GM18861 (cell line): ENCODE results near the gene OPN5.
"Not testable (repeated sequence)": the region's sequence is repeated elsewhere in the genome, so short reads cannot be mapped to it uniquely, and the experiment has no call there.

Experiments
- ATAC-seq: cut with Tn5 transposase; IDR thresholded peaks from one replicate; pipeline ENCODE4 v1.9.1; 2021; ENCODE audit not compliant: unreplicated experiment

The OPN5 gene, protein sequence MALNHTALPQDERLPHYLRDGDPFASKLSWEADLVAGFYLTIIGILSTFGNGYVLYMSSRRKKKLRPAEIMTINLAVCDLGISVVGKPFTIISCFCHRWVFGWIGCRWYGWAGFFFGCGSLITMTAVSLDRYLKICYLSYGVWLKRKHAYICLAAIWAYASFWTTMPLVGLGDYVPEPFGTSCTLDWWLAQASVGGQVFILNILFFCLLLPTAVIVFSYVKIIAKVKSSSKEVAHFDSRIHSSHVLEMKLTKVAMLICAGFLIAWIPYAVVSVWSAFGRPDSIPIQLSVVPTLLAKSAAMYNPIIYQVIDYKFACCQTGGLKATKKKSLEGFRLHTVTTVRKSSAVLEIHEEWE

DNA sequence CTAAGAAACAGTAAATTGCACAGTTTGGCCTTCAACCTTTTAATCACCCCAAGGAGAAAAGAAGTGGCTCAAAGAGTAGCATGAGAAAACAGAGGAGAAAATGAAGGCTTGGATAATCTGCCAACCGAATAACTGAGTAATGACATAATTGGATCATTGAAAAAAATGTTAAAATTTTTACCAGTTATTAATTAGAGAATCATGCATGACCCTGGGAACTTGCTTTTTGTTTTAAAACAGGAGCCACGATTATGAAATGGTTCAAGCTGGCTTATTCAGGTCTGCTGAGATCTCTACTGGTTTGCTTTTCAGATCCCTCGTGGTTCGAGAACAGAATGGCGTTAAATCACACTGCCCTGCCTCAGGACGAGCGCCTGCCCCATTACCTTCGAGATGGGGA, at the start of gene OPN5:
TSS of gene OPN5 (plus strand) at position 301 of the 400 bp plus-strand sequence. CDS start at position 336, 35 bp downstream.
- no peak for ATAC-seq

DNA sequence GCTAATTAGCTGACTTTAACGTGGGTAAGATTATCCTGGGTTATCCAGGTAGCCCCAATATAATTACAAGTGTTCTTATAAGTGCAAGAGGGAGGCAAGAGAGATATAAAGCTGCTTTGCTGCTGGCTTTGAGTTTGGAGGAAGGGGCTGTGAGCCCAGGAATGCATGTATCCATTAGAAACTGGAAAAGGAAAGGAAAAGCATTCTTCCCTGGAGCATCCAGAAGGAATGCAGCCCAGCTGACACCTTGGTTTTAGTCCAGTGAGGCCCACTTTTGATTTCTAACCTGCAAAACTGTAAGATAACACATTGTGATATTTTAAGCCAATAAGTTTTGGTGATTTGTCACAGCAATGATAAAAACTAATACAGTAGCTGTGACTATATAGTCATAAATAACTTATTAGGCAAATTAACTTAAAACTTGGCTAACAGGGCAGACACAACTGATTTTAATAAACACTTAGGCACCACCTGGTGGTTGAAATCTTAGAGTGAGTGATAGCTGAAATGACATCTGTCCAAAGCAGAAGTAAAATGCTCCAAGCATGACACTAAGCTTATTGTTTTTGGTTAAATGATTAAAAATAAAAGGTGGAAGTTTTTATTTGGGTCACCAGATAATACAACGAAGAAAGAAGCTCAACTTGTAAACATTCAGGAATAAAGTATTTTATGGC, 47.8 kb upstream of the OPN5 start:
- peak; percentile 85 for ATAC-seq

DNA sequence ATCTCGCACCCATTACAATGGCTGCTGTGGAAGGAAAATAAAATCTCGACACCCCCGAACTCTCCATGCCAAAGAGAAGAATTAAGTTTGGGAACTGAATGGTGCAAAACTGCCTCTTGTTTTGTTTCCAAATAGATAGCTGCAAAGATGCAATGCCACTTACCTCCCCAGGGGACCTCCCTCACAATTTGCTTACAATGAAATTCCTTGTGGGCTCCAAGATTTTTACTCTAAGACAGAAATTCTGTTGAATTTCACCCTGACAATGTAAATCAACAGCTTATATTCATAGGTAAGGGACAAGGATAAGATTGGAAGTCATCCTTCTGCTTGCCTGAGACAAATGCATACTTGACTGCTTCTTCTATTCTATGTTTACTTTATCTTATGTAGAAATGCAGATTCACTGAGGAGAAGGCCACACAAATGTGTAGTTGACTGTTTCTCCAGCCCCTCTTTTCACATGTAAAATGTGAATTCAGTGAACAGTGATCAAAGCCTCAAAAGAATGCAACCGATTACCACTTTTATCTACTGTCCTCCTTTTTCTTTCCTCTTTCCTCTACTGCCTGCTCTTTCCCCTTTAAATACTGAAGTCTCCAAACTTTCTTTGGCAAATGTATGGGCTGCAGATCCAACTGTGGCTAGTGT, 46.9 kb upstream of the OPN5 start:
- no peak for ATAC-seq

DNA sequence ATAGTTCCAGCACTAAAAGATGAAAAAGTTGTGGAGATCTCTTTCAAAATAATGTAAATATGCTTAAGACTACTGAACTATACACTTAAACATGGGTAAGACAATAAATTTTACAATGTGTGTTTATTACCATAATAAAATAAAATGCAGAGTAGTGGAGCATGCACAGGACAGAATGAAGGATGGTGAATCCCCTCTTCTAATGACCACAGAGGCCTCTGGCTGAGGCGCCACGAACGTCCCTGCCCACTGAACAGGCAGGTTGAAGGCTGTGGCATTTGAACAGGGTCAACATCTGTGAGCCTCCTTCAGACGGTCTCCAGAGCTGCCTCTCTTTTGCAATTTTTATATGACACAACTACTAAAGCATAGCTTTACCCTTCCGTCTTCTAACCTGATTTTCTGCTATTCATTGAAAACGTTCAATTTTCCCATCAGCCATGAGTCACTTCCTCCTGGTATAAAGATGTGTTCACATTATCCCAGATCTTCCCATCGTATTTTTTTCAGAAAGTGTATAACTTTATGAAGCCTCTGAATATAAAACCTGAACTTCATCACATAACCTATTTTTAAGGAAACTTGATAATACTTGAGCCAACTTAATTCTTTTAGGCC, 45.6 kb upstream of the OPN5 start:
- ATAC-seq: no peak

DNA sequence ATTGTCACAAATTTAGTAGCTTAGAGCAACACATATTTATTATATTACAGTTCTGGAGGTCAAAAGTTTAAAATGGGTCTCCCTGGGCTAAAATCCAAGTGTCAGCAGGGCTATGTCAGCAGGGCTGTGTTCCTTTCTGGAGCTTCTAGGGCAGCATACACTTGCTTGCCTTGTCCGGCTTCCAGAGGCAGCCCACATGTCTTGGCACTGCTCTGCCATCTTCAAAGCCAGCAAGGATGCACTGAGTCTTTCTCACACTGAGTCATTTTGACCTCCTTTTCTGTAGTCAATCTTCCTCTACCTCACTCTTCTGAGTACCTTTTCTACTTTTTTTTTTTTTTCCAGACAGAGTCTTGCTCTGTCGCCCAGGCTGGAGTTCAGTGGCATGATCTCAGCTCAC, 44.4 kb upstream of the OPN5 start:
- ATAC-seq: no peak

DNA sequence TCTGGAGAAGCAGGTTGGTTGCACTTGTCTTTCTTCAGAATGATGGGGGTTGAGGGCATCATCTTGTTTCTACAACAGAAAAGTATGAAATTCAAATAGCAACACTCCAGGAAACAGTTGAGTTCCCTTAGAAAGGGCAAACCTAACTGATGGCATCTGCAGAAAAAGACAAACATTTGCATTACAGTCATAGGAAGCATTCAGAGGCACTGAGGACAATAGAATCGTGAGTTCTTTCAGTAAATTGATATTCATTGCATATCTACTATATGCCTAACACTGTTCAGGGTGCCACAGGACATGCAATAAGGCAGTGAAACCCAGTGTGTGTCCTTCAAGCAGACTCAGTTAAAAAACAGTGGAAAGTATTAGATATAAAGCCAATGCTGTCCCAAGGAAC, 41.1 kb upstream of the OPN5 start:
- no peak for ATAC-seq

DNA sequence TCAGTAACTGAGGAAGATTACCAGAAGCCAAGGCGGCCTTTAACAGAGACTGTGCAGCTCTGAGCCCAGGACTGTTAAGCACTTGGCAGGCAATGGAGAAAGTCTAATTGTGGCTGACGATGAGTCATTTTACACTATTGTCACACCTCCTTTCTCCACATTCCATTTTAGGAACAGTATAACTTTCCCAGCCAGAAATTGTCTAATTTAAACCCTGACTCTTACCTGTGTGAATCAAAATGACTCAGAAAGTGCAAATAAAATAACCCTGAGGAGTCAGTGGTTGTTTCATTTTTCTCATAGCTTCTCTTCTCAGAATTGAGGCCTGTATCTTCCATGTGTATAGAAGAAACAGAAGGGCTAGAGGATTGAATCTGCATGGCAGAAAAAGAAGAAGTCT, 40.0 kb upstream of the OPN5 start:
- ATAC-seq: no peak

DNA sequence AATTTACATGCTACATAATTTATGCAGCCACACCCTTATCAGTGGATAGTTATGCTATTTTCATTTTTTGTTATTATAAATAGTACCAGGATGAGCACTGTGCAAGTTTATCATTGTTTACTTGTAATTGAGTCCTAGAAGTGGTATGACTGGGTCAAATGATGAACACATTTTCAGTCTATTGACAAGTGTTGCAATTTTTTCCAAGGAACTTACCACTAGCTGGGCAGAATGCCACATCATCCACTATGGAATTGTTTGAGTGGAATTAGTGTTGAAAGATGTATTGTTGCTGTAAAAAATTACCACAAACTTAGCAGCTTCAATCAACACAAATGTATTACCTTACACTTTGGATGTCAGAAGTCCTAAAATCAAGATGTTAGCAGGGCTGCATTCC, 38.1 kb upstream of the OPN5 start:
- no peak for ATAC-seq

DNA sequence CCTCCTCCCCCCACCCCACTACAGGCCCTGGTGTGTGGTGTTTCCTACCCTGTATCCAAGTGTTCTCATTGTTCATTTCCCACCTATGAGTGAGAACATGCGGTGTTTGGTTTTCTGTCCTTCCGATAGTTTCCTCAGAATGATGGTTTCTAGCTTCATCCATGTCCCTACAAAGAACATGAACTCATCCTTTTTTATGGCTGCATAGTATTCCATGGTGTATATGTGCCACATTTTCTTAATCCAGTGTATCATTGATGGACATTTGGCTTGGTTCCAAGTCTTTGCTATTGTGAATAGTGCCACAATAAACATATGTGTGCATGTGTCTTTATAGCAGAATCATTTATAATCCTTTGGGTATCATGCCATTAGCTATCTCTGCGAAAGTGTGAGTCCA, 36.6 kb upstream of the OPN5 start:
- ATAC-seq: not testable (repeated sequence)

DNA sequence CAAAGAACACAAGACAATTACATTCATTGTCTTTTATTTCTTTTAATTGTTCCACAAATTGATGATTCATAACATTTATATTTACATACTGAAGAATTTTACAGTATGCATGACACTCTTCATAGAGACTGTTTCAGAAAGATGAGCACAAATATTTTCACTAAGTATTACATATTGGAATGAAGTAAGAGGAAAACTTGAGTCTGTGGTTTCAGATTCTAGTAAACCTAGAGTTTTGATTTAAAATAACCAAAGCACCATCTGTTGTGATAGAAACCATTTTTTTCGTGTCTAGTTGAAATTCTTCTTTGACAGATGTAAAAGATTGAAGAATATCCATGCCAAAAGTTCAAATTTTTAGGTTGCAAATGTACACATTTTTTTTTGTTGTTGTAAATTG, 32.1 kb upstream of the OPN5 start:
- no peak for ATAC-seq

DNA sequence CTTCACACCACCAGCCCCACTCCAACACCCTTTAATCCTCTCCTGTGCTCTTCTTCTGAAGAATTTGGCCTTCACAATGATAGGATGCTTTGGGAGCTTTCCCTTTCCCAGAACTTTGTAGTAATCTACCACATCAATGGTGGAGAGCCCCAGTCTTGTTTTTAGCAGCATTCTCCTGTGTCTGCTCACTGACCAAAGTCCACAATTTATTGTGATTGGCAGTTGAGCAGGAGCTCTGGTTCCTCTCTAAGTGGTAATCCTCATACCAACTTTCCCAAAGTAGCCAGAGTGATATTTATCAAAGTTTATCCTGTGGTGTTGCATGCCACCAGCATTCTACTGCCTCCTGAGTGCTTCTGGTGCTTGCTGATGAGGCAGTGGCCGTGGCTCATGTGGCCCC, 29.0 kb upstream of the OPN5 start:
- ATAC-seq: no peak

DNA sequence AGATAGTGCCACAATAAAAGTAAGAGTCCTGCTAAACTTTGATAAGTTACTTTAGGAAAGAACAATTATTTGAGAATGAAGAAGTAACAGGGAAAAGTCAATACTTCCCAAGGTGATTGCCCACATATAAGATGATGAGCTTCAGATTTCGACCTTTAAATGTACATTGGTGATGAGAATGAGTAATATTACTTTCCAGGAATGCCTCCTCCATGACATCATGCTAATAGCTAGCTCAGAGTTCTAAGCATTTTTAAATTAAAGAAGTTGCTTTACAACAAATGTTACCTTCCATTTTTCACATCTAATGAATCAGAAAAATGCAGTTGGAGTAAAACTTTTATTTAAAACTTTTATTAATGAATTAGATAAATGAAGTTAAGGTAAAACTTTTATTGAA, 22.5 kb upstream of the OPN5 start:
- no peak for ATAC-seq

DNA sequence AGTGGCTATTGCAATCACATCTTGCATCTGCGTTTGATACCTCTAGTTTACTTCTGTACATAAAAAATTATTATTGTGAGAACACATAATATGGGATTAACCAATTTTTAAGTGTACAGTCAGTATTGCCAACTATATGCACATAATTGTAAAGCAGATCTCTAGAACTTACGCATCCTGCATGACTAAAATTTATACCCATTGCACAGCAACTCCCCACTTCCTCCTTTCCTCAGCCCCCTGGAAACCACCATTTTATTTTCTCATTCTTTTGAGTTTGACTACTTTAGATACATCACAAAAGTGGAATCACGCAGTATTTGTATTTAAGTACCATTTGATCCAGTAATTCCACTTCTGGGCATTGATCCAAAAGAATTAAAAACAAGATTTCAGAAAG, 19.3 kb upstream of the OPN5 start:
- ATAC-seq: no peak

DNA sequence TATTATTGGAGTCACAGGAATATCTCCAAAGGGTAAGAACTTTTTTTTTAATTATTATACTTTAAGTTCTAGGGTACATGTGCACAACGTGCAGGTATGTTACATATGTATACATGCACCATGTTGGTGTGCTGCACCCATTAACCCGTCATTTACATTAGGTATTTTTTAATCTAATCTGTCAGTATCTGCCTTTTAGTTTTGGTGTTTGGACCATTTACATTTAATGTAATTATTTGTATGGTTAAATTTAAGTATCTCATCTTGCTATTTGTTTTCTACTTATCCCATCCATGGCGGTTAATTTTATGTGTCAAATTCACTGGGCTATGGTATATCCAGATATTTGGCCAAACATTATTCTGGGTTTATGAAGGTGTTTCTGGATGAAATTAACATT, 15.4 kb upstream of the OPN5 start:
- ATAC-seq: no peak

DNA sequence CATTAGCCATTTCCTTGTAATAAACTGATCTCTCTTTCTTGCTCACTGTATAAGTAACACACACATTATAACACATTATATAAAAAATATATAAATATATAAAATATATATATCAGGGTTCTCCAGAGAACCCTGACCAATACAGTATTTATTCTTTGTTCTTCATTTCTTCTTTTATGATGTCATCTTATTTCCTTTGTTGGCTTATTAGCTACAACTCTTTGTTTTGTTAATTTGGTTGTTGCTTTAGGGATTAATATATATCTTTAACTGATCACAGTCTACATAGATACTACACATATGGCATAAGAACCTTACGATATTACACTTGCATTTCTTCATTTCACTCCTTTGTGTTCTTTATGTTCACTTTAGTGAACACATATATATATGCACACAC, 14.7 kb upstream of the OPN5 start:
- ATAC-seq: no peak

DNA sequence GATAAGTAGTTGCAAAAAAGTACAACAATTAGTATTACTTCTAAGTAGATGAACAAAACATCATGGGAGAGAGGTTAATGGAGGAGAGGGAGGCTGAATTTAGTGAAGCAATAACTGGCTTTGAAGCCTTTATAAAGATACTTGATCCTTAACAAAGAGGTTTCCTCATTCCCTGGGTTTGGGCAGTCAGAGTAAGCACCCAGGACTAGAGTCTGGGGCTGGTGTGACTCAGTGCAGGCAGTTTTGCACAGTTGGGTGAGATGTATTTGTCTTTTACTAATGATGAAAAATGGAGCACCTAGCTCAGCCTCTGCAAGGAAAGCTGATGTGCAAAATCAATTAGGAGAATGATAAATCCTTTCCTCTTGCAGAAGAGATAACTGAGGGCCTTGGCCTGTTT, 11.8 kb upstream of the OPN5 start:
- ATAC-seq: no peak

DNA sequence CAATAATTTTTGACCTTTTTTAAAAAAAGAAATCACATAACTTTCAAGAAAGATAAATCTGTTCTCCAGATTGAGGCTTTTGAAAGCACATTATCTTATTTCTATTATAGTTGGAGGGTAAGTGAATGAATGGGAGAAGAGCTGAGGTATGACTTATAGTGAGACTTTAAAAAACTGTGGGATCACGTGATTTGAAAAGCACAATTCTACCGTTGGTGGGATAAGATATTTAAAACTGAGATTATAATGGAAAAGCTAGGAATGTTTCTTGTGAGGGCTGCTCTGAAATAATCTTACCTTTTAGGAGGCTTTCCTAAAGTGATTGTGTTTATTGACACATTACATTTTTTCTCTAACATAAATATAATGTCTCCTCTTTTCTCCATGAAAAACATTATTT, 9.5 kb upstream of the OPN5 start:
- ATAC-seq: no peak

DNA sequence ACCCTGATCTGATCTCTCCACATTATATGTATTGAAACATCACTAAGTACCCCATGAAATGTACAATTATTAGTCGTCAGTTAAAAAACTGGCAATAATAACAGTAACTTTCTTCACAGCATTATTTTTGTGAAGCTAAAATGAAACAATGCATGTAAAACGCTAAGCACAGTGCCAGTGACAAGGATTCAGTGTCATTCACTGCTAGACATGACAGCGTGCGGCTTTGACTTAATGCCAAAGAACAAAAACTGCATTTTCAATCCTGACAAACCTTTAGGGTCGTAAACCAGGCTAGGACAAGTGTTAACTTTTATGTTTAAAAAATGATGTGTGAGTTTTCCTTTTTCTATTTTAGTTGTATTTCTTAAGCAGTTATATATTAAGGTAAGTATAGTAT, 8.8 kb upstream of the OPN5 start:
- no peak for ATAC-seq

DNA sequence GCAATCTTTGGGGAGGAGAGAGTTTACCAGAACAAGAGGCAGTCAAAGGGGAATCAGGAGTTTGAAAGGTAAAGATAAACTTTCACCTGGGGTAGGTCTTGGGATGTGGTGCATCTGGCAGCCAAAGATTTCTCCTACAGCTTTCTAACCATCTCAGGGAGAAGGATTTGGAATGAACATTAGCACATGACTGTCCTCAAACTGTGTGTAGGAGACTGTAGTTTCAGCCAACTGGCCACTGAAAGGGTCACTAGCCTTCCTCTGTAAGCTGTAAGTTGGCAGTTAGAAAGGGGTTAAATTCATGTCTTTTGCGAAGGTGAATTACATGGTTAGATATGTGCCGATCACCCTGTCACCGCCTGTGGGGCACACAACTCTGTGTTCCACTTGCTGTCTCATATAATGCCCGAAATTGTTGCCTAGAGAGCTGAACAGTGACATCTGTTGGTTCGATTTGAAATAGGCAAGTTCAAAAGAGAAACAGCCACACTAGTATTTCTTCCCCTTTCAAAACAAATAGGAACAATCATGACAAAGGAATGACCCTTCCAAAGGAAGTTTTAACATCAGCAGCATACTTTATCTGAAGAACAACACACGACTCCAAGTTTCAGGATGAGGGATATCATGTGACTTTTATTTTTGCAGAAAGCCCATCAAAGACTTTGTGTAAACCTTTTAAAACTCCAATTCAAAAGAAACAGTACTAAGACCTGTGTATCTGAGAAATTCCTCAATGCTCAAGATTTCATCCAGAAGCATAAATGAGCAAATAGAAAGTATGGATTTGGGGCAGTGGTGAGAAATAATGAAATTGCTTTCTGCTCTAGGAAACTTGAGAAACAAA, 1.1 kb upstream of the OPN5 start:
- peak; percentile 95 for ATAC-seq

DNA sequence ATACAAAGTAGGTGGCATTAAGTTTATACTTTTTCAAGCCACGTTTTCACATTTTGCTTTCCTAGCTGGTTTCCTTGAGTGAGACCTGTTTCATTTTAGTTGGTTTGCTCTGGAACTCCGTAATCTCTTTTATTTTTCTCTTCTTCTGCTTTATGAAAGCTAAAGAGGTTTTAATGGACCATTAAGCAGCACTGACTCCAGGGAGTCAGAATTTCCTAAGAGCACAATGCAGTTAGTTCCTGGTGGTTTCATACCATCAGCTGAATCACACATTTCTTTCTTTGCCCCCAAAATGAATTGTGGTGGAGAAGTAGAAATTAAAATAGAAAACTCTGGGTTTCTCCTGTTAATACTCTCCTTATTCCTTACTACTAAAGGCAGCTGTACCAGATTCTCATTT, 3.4 kb downstream of the OPN5 start:
- no peak for ATAC-seq
